CD4-positive, alpha-beta T cell (primary cell): ENCODE measurements around the gene ZRANB3. TPM values are rescaled to one million over a fixed set of nuclear protein-coding genes. Genes with fewer than 3 reads are reported as not detected.

Experiments
- ATAC-seq: fragments of 200-7000 bp; cut with Tn5 transposase; one replicate; pipeline ENCODE4 v1.10.0; 2022; ENCODE audit warnings: mild to moderate bottlenecking; ENCODE audit not compliant: poor library complexity
- CTCF ChIA-PET: fragments of 350-600 bp; sonication (Branson Sonifier 250); formaldehyde crosslinking; loops from one replicate; lab custom pipeline; 2021; ENCODE audit warnings: antibody characterized with exemption, inconsistent platforms; lab: Charles Lee
- POLR2A ChIA-PET: fragments of 350-600 bp; sonication (Branson Sonifier 250); formaldehyde crosslinking; loops from one replicate; lab custom pipeline; 2021; ENCODE audit warnings: antibody characterized with exemption, inconsistent platforms; lab: Charles Lee
- DNase-seq, 14 experiments: peaks; one replicate each; pipeline ENCODE4 v3.0.0-alpha.2; 2013 to 2020; ENCODE audit warnings: mixed read lengths in 2 of 14
- H3K27ac ChIP-seq, 2 donors: one replicate each; pipeline versions ENCODE4 v1.5.1 to v1.7.0; 2013; ENCODE audit warnings: low read length in 2 of 2, low read depth in 1 of 2, mild to moderate bottlenecking in 1 of 2
- H3K27me3 ChIP-seq, 2 experiments: 1 replicate in 1 of 2; 2 replicates in 1 of 2; pipeline versions ENCODE4 v1.6.1 to v1.7.0; 2013; ENCODE audit warnings: low read length in 2 of 2, control low read depth in 1 of 2, mild to moderate bottlenecking in 1 of 2, moderate library complexity in 1 of 2; ENCODE audit not compliant: insufficient read depth in 2 of 2, control insufficient read depth in 1 of 2
- H3K36me3 ChIP-seq: one replicate; pipeline ENCODE4 v1.6.1; 2013; ENCODE audit warnings: low read length, control low read depth; ENCODE audit not compliant: insufficient read depth
- H3K4me1 ChIP-seq: one replicate; pipeline ENCODE4 v1.6.1; 2013; ENCODE audit warnings: low read length, control low read depth; ENCODE audit not compliant: insufficient read depth
- H3K4me3 ChIP-seq: one replicate; pipeline ENCODE4 v1.5.1; 2013; ENCODE audit warnings: mild to moderate bottlenecking, low read length, moderate library complexity
- H3K9me3 ChIP-seq, 2 experiments: 1 replicate in 1 of 2; 2 replicates in 1 of 2; pipeline versions ENCODE4 v1.6.1 to v1.7.0; 2013; ENCODE audit warnings: low read length in 2 of 2, mild to moderate bottlenecking in 2 of 2, control low read depth in 1 of 2, moderate library complexity in 1 of 2; ENCODE audit not compliant: control insufficient read depth in 1 of 2, insufficient read depth in 1 of 2
- H3K27ac Mint-ChIP-seq: one replicate; pipeline ENCODE4 v1.8.0; 2020; ENCODE audit warnings: mixed read lengths
- H3K27me3 Mint-ChIP-seq: one replicate; pipeline ENCODE4 v1.8.0; 2021; ENCODE audit warnings: mixed read lengths
- H3K36me3 Mint-ChIP-seq: one replicate; pipeline ENCODE4 v1.8.0; 2021; ENCODE audit warnings: low read depth, mixed read lengths
- H3K4me1 Mint-ChIP-seq: one replicate; pipeline ENCODE4 v1.8.0; 2021; ENCODE audit warnings: low read depth, mixed read lengths
- H3K4me3 Mint-ChIP-seq: one replicate; pipeline ENCODE4 v1.8.0; 2020; ENCODE audit warnings: mild to moderate bottlenecking, mixed read lengths
- H3K9me3 Mint-ChIP-seq: one replicate; pipeline ENCODE4 v1.8.0; 2020; ENCODE audit warnings: mixed read lengths
- CTCF ChIP-seq: fragments of 200-600 bp; IDR thresholded peaks from one replicate; pipeline ENCODE4 v1.8.0; 2022; ENCODE audit warnings: antibody characterized with exemption, mild to moderate bottlenecking
- intact Hi-C, 2 experiments: fragments of 100-400 bp; cut with DNase I in 1 of 2; cut with micrococcal nuclease in 1 of 2; formaldehyde crosslinking; loops; one replicate each; pipeline versions ENCODE4 v1.15.1 to v1.9.0; 2023 to 2025; cut with DNase I, micrococcal nuclease
- total RNA-seq, 174 experiments: library from RNA in 2 of 174; stranded (reverse) in 2 of 174; gene quantifications; one replicate each; pipeline ENCODE4 v1.2.3 and lab custom pipeline; 2021 to 2026

ZRANB3 gene
- total RNA-seq, 2 experiments from 2014 or later: 3.9 to 4.2 TPM

GRCh38 chr2:135311268-135311667, 219.8 kb downstream of the ZRANB3 start:
- intact Hi-C loops: no loop called here
- POLR2A ChIA-PET: no interaction called here
- no peak for DNase-seq
- Histone ChIP-seq H3K4me3 (no peak overlapping the region), H3K4me1 (no peaks in the 10 kb centered on the region), H3K36me3 (no peaks in the 10 kb centered on the region), H3K27ac (no peak overlapping the region), H3K27me3 (no peaks in the 10 kb centered on the region), H3K9me3 (peaks cover 0 to 10% of the 10 kb centered on the region in 2 experiments)
- no peak overlapping the region for H3K27ac Mint-ChIP-seq
- no peaks in the 10 kb centered on the region for H3K4me1 Mint-ChIP-seq
- no peaks in the 10 kb centered on the region for H3K27me3 Mint-ChIP-seq
- no peak for TF ChIP-seq CTCF
- ATAC-seq: no peak
- peaks cover 34% of the 10 kb centered on the region for H3K36me3 Mint-ChIP-seq
- no peak overlapping the region for H3K4me3 Mint-ChIP-seq
- CTCF ChIA-PET: no interaction called here
- H3K9me3 Mint-ChIP-seq: peaks cover 2% of the 10 kb centered on the region

GRCh38 chr2:135304694-135305093, 226.3 kb downstream of the ZRANB3 start:
- Mint-ChIP-seq H3K9me3 (peaks cover 14% of the 10 kb centered on the region), H3K4me3 (no peak overlapping the region), H3K4me1 (no peaks in the 10 kb centered on the region), H3K27me3 (no peaks in the 10 kb centered on the region), H3K36me3 (peaks cover 49% of the 10 kb centered on the region), H3K27ac (no peak overlapping the region)
- no peak for TF ChIP-seq CTCF
- no peak overlapping the region for H3K4me3 ChIP-seq
- no peaks in the 10 kb centered on the region for H3K4me1 ChIP-seq
- no peak for DNase-seq
- no peaks in the 10 kb centered on the region for H3K27me3 ChIP-seq
- intact Hi-C loops: no loop called here
- CTCF ChIA-PET: no interaction called here
- POLR2A ChIA-PET: no interaction called here
- no peak overlapping the region for H3K27ac ChIP-seq
- no peak for ATAC-seq
- peaks cover 12 to 19% of the 10 kb centered on the region in 2 experiments for H3K9me3 ChIP-seq
- H3K36me3 ChIP-seq: no peaks in the 10 kb centered on the region

- Mint-ChIP-seq H3K27ac (no peak overlapping the region), H3K36me3 (peaks cover 52% of the 10 kb centered on the region), H3K4me3 (no peak overlapping the region), H3K27me3 (no peaks in the 10 kb centered on the region), H3K9me3 (peaks cover 10% of the 10 kb centered on the region), H3K4me1 (no peaks in the 10 kb centered on the region)
- Histone ChIP-seq H3K4me3 (no peak overlapping the region), H3K9me3 (peaks cover 7 to 15% of the 10 kb centered on the region in 2 experiments), H3K36me3 (peaks cover 2% of the 10 kb centered on the region), H3K27me3 (no peaks in the 10 kb centered on the region), H3K4me1 (no peaks in the 10 kb centered on the region), H3K27ac (no peak overlapping the region)
- ChIA-PET POLR2A (no interaction called here), CTCF (no interaction called here)
- TF ChIP-seq CTCF: no peak
- intact Hi-C loops: no loop called here
- ATAC-seq (no peak), DNase-seq (no peak)
These were observed 231.3 kb downstream of the ZRANB3 start for GRCh38 chr2:135299658-135300244.
